Activated CD8-positive, alpha-beta memory T cell treated with anti-CD3 and anti-CD28 coated beads for 24 hours (primary cell): ENCODE results near the gene SYNGR4.
"Not testable (repeated sequence)": the region's sequence is repeated elsewhere in the genome, so short reads cannot be mapped to it uniquely, and the experiment has no call there.

ENCODE experiments used
- DNase-seq: peaks from one replicate; pipeline ENCODE4 v3.0.0-alpha.2; 2020

SYNGR4 gene, protein sequence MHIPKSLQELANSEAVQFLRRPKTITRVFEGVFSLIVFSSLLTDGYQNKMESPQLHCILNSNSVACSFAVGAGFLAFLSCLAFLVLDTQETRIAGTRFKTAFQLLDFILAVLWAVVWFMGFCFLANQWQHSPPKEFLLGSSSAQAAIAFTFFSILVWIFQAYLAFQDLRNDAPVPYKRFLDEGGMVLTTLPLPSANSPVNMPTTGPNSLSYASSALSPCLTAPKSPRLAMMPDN

GRCh38 chr19:48363810-48364597 is at the start of gene SYNGR4, which contains the start of gene TMEM143:
SYNGR4 (plus strand) TSS chr19:48364367; CDS start chr19:48365843, 1,476 bp downstream.
TMEM143 (minus strand) TSS chr19:48363940; CDS start chr19:48363920, 20 bp downstream.
- DNase-seq = peak; percentile 97

DNA sequence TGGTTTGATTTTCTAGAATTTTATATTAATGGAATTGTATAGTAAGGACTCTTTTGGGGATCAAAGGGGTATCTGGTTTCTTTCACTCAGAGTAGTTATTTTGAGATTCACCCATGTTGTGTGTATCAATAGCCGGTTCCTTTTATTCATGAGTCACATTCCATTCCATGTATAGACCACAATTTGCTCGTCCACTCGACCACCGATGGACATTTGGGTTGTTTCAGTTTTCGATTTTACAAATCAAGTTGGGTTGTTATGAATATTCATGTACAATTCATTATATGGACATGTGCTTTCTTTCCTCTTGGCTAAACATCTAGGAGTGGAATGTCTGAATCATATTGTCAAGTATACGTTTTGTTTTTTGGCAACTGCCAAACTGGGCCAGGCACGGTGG is 48.5 kb upstream of the SYNGR4 start:
- no peak for DNase-seq

DNA sequence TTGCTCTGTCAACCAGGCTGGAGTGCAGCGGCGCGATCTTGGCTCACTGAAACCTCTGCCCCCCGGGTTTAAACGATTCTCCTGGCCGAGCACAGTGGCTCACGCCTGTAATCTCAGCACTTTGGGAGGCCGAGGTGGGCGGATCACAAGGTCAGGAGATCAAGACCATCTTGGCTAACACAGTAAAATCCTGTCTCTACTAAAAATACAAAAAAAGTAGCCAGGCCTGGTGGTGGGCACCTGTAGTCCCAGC is 46.5 kb upstream of the SYNGR4 start:
- not testable (repeated sequence) for DNase-seq

- DNase-seq = no peak
Observed at GRCh38 chr19:48318286-48318987, 45.7 kb upstream of the SYNGR4 start.

- peak; percentile 90 for DNase-seq
Observed at GRCh38 chr19:48319647-48320541, 44.3 kb upstream of the SYNGR4 start.

GRCh38 chr19:48321372-48321621 is 42.9 kb upstream of the SYNGR4 start:
- peak; percentile 96 for DNase-seq

GRCh38 chr19:48321622-48322591 is 42.3 kb upstream of the SYNGR4 start:
- peak; percentile 99 for DNase-seq

GRCh38 chr19:48325265-48325910 is 38.8 kb upstream of the SYNGR4 start, which contains the start of gene EMP3:
EMP3 (plus strand) TSS chr19:48325552; CDS start chr19:48326845, 1,293 bp downstream.
- DNase-seq = peak; percentile 88

DNA sequence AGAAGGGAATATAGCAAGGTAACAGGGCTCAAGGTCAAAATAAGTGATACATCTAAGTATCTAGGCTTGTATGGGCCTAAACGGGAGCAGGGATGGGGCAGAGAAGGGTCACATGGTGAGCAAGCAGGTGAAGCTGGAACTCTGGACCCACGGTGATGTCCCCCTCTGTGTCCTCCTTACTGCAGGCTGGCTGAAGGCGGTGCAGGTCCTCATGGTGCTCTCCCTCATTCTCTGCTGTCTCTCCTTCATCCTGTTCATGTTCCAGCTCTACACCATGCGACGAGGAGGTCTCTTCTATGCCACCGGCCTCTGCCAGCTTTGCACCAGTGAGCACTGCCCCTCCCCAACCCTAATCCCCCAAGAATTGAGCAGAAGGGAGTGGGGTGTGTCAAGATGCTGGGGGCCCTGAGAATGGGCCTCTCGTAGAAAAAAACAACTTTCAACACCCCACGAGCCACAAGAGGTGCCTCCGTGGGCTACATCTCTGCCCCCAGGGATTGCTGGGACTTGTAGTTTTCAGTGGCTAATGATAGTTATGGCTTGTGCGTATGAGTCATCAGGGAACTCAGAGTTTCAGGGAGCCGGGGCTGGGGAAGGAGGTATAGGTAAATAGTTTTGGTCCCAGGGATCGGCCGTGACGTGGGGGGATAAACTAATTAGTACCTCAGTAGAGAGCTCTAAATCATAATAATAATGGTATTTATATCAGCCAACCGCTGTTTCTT is 34.8 kb upstream of the SYNGR4 start:
- peak; percentile 71 for DNase-seq

GRCh38 chr19:48330012-48330681 is 34.0 kb upstream of the SYNGR4 start:
- DNase-seq = peak; percentile 88

- DNase-seq = no peak
Observed at GRCh38 chr19:48332351-48332661, 31.9 kb upstream of the SYNGR4 start.

DNA sequence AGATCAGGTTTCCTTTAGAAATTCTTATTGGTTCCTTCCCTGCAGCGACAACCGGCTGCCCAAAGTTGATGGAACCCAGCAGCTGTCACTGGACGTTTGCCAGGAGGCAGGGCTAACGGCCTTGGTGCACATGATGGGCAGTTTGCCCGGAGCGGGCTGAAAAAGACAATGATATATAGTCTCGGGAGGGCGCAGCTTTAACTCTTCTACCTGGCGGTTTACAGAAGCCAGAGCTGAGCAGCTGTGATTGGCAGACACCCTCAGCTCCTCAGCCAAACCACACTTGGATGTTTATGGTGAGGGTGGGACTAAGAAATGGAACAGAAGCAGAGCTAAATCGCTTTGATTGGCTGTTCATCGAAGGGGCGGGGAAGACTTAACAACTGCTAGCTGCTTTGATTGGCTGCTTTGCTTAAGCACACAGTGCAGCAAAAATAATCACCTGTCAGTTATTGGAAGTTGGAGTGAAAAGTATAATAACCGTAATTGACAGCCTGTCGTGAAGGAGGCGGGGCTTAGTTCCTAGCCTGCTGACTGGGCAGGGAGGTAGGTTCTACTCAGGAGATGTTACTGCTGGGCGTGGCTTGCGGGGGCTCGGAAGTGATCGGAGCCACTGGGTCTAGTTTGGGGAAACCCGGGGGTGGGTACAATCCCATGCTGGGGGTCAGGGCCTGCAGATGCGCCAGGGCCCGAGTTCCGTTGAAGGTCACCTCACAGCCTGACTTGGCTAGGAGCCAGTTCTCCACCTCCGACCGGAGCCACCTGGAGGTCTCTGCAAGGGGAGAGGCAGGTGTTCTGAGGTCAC is 31.3 kb upstream of the SYNGR4 start:
- DNase-seq = peak; percentile 90

DNA sequence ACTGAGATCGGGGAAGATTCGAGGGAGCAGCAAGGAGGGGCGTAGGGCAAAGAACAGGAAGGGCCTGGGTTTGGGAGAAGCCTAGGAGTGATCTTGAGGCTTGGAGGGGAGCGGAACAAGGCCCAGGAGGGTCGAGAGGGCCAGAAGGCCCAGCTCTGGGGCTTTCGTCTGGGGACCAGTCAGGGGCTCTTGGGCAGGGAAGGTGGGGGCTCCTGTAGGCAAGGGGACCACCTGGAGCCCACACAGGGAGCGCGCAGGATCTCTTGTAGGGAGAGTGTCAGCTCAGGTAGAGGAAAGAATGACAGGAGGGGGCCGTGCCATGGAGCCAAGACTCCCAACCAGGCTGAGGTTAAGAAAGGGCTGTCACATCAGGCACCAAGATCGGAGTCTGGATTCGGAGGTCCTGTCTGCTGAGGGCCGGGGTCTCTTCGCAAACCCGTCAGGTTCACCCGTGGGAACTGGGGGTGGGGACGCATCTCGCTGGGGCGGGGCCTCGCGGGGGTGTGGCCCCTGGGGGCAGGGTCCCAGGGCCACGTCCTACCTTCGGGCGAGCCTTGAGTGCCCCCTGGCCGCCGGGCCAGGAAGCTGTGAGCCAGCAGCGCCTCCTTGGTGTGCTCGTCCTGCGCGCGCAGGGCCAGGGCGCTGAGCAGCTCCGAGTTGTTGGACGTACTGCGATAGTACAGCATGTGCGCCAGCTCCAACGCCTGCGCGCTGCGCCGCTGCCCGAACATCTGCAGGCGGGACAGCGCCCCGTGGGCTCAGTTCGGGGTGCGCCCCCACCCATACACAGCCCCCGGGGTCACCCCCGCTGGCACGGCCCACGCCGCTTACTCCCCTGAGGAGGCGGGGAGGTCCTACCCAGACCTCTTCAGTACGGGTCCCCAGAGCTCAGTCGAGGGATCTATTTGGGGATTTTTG is 30.4 kb upstream of the SYNGR4 start:
- DNase-seq = peak; percentile 95

DNA sequence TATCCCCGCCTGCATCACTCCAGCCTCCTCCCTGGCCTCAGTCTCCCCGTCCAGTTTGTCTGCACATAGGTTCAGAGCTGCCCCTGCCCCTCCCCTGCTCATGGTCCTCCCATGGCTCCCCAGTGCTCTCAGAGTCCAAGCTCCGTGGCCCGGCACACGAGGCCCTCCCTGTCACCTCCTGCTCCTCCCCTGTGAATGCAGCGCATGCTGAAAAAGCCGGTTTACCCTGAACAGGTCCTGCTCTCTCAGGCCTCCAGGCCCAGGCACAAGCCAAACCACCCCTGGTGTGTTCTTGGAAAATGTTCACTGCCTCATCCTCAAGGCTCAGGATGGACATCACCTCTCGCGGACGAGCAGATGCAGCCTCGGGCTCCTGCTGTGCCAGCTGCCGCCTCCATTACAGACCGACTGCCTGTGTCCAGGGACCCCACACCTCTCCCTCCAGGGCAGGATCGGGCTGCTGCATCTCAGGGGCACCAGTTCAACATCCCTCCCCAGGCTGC is 25.9 kb upstream of the SYNGR4 start:
- no peak for DNase-seq

DNA sequence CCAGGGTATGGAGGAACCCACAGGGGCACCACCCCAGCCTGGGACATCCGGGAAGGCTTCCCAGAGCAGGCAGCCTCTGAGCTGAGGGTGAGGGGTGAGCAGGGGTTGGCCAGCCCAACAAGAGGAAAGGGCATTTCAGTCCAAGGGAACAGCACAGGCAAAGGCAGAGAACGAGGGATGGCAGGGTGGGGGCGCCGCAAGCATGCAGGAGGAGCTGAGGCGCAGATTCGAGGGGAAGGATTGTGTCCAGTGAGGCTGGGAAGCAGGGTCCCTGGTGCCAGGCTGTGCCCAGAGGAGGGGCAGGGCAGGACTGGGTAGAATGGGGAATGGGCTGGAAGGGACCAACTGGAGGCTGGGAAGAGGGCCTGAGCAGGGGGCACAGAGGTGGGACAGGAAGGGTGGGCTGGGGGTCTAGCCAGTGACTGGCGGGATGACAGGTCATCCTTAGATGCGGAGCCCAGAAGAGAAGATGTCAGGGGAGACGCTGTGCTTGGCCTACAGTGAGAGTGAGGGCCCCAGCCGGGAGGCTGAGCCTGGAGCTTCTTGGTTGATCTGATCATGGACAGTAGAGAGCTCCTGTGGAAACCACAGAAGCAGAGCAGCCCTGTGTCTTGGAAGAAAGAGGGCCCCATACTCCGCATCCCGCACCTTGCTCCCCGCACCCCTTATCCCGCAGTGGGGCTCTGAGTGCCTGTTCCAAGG is 25.2 kb upstream of the SYNGR4 start:
- DNase-seq = no peak

DNA sequence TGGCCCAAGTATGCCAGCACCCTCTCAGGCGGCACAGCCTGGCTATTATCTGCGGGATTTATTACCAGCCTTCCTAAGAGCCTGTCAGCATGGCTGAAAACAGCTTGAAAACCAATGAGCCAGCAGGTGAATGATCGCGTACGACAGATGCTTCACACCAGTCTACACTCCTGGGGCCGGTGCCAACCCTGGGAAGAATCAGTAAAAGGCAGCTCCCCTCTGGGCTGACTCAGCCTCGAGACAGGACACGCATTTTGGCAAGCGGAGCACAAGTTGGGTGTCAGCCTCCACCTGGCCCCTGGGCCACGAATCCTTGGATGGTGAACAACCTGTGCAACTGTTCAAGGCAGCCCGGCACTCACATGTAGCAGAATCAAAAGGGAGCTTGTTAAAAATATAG is 23.2 kb upstream of the SYNGR4 start:
- no peak for DNase-seq
